ENCODE results near the gene CNMD. TPM values are rescaled to one million over a fixed set of nuclear protein-coding genes. Genes with fewer than 3 reads are reported as not detected.

CNMD gene
- total and polyA plus RNA-seq, 12 donors = 0.11 TPM; not detected in 11

- no peaks in the 10 kb centered on the region for H3K9me3 ChIP-seq (replicated peaks in 1 of 3)
- H3K4me1 ChIP-seq (replicated peaks in 1 of 2) = no peaks in the 10 kb centered on the region
- 50 to 63% (median 56%) methylated on average over 3 of the region's 3 CpGs for WGBS, 4 donors
- no peak overlapping the region for H3K4me3 ChIP-seq
- no peak for TF ChIP-seq CTCF (IDR thresholded peaks at IDR 0.05)
- no peak for TF ChIP-seq POLR2A (IDR thresholded peaks at IDR 0.05)
- no peaks in the 10 kb centered on the region for H3K27me3 ChIP-seq
- H3K36me3 ChIP-seq (replicated peaks in 1 of 2) = no peaks in the 10 kb centered on the region
- intact Hi-C loops (cut with DNase I) = no loop called here
- no peak for DNase-seq
- H3K27ac ChIP-seq = no peak overlapping the region
Observed at GRCh38 chr13:52746141-52746540, 6.5 kb upstream of the CNMD start.

- Histone ChIP-seq H3K9me3 (replicated peaks in 1 of 3) (no peaks in the 10 kb centered on the region), H3K27ac (no peak overlapping the region), H3K36me3 (replicated peaks in 1 of 2) (no peaks in the 10 kb centered on the region), H3K27me3 (peaks cover 5% of the 10 kb centered on the region), H3K4me3 (no peak overlapping the region), H3K4me1 (replicated peaks in 1 of 2) (no peaks in the 10 kb centered on the region)
- 64 to 72% (median 66%) methylated on average over 6 of the region's 6 CpGs for WGBS, 4 donors
- intact Hi-C loops (cut with DNase I) = no loop called here
- no peak for DNase-seq
- TF ChIP-seq CTCF (IDR thresholded peaks at IDR 0.05) (no peak), POLR2A (IDR thresholded peaks at IDR 0.05) (no peak)
Observed at GRCh38 chr13:52744842-52745375, 5.3 kb upstream of the CNMD start.

- Histone ChIP-seq H3K4me1 (replicated peaks in 1 of 2) (peaks cover 0 to 3% of the 10 kb centered on the region in 2 donors), H3K27me3 (peaks cover 14% of the 10 kb centered on the region), H3K9me3 (replicated peaks in 1 of 3) (no peaks in the 10 kb centered on the region), H3K27ac (no peak overlapping the region), H3K36me3 (replicated peaks in 1 of 2) (no peaks in the 10 kb centered on the region), H3K4me3 (no peak overlapping the region)
- DNase-seq = no peak
- intact Hi-C loops (cut with DNase I) = no loop called here
- TF ChIP-seq CTCF (IDR thresholded peaks at IDR 0.05) (no peak), POLR2A (IDR thresholded peaks at IDR 0.05) (no peak)
- WGBS, 4 donors = 89 to 94% (median 92%) methylated on average over 3 of the region's 3 CpGs
Observed at GRCh38 chr13:52743988-52744387, 4.4 kb upstream of the CNMD start.

GRCh38 chr13:52743569-52743968 is 3.9 kb upstream of the CNMD start:
- H3K9me3 ChIP-seq (replicated peaks in 1 of 3) = no peaks in the 10 kb centered on the region
- peaks cover 0 to 4% of the 10 kb centered on the region in 2 donors for H3K4me1 ChIP-seq (replicated peaks in 1 of 2)
- no peak for DNase-seq
- WGBS, 4 donors = 57 to 83% (median 66%) methylated on average over 1 of the region's 1 CpG
- H3K27me3 ChIP-seq = peaks cover 18% of the 10 kb centered on the region
- intact Hi-C loops (cut with DNase I) = no loop called here
- H3K36me3 ChIP-seq (replicated peaks in 1 of 2) = no peaks in the 10 kb centered on the region
- H3K27ac ChIP-seq = no peak overlapping the region
- TF ChIP-seq CTCF (IDR thresholded peaks at IDR 0.05) = no peak
- TF ChIP-seq POLR2A (IDR thresholded peaks at IDR 0.05) = no peak
- no peak overlapping the region for H3K4me3 ChIP-seq

All from adrenal gland (tissue), 12 donors.